Left renal pelvis (tissue), 4 donors: ENCODE results near the gene NHS. TPM values are rescaled to one million over a fixed set of nuclear protein-coding genes. Genes with fewer than 3 reads are reported as not detected.
"Not testable (repeated sequence)": the region's sequence is repeated elsewhere in the genome, so short reads cannot be mapped to it uniquely, and the experiment has no call there.

Experiments used
- DNase-seq, 4 donors: peaks; one replicate each; pipeline ENCODE4 v3.0.0-alpha.2; 2013; ENCODE audit warnings: low read depth in 4 of 4, low spot score in 3 of 4
- polyA plus RNA-seq, 4 donors: library from polyadenylated mRNA; unstranded; fragments of 120-200 nt; gene quantifications; one replicate each; pipeline ENCODE4 v1.2.1, GENCODE V29; 2013; ENCODE audit not compliant: insufficient read length in 4 of 4

NHS gene
- polyA plus RNA-seq, 4 donors = 15.5 to 20.0 (median 19.0) TPM

DNA sequence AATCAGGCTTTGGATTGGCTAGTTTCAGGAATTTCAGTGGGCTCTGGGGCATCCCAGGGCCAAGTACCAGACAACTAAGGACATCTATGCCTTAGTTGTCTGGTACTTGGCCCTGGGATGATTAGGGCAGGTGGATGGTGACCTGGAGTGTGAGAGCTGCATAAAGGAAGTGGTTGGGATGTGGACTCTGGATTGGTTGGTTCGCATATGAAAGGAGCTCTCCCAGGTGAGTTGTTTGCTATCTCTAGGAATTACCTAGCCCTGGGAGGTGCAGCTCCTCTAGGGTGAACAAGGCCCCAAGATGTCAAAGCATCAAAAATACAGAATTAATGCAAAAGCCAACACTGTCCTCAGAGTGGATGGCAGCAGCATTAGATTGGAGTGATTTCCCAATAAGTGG, 109.6 kb downstream of the NHS start:
- no peak for DNase-seq

DNA sequence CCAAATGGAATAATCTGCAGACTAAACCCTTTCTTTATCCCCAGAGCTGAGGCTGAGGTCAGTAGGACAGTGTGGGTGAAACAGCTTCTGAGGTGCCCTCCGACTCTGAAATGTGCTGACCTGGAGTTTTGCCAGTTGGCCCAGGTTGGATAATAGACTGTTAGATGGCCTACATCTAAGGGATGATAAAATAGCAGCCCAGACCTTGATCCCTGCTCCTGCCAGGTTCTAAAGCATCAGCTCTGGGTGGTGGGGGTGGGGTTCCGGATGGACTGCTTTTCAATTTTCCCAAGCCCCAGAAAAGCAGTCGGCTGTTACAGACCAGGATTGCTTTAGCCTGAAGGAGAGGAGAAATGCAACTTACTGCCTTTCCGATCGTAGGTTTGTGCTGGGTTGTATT, 110.4 kb downstream of the NHS start:
- DNase-seq = no peak

DNA sequence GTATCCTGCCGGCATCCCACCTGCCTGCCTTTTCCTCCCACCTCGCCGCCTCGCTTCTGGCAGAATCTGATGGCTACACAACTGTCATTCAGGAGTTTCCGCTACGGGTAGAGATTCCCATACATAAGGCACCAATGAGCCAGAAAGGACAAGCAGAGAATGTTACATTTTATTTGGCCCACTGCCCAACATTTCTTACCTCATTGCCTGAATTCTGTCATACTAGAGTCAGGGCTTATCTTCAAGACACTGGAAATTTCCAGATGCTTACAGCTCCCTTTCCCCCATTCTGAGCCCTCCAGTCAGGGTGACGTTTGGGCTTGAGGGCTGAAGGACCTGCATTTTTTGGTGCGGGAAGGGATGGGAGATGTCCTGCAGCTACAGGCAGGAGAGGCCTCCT, 113.0 kb downstream of the NHS start:
- no peak for DNase-seq

DNA sequence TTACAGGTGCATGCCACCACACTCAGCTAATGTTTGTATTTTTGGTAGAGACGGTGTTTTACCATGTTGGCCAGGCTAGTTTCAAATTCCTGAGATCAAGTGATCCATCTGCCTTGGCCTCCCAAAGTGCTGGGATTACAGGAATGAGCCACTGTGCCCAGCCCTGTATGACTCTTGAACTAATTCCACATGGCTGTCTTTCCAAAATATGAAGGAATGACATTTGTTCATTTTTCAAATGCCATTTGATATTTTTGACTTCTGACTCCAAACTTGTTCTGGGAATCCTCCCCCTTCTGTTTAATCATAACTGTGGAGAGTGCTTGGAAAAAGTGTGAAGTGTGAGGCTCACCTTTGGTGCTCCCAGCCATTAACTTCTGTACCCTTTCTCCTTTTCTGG, 119.2 kb downstream of the NHS start:
- DNase-seq = no peak

DNA sequence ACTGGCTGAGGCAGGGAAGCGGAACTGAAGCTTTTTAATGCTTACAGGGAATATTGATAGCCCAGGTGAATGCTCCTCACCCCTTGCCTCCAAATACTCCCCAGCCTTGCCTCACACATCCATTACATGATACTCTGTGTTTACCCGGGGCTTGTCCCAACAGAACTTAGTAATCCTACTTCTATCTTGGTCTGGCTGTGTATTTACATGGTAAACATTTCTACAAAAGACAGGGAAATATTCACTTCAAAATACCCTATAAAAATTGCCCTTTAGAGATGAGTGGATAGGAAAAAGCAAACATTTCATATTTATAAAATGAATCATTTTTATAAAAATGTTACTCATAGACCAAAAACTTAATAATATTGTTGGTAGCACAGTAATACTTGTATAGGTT, 120.1 kb downstream of the NHS start:
- DNase-seq = no peak

DNA sequence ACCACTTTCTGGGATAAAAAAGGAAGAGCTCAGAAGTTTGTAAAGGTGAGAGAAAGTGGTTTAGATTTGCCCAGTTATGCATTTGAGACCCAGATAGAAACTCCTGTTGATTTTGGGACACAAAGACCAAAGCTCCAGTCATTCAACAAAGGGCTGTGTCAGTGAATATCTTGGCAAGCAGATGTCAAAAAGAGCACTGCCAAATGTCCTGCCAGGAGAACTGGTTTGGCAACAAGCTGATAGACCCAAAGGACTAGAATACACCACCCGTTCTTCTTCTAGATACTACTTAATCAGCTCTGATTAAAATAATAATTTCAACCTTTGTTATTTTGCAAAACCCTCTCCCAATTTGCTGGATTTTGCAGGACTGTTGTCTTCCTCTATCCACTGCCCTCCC, 121.4 kb downstream of the NHS start:
- no peak for DNase-seq

DNA sequence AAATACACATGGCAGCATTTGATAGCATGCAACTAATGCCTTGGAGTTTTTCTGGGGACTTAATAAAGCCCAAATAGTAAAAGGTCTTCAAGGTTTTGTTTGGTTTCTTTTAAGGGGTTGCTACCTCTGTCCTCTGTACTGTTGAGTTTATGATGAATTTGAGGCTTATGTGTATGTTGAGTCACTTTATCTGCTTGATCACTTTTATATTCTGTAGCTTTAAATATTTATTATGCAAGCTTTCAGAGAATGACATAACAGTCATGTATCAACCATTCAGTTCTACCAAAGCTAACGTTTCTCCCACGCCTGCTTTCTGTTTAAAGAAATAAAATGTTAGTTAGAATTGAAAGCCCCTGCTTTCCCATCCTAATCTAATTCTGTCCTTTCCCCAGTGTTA, 122.2 kb downstream of the NHS start:
- DNase-seq = no peak

DNA sequence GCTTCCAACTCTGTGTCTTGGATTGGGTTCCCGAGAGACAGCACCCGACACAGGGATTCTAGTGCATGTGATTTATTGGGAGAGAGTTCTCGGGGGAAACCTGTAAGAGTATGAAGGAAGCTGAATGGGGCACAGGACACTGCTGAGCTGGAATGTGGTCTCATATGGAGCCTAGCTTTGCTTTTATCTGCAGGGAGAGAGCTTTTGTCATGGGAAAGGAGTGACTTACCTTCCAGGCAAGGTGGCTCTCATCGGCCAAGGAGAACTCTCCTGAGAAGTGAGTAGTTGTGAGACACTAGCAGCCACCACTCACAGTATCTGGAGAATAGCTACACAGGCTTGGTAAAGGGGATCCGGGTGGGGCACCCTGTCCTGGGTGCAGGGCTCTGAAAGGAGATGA, 124.5 kb downstream of the NHS start:
- DNase-seq = no peak

DNA sequence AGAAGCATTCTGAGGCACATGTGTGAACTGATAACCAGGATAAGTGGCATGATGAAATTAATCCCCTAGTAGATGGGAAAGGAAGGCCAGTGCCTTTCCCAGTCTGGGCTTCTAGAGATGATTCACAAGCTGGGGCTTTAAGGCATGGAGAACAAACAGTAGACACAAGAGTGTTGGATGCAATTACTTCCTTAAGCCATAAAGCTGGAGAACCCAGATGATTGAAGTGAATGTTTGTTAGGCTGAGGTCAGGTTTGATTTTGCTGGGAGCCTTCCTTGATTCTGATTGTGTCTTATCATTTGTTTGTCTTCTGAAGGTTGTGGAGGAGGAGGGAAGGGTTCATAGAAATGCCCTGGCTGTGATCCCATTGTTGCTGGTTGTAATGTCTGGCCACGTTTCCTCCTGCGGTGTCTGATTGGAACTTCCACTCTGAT, 125.2 kb downstream of the NHS start:
- no peak for DNase-seq

DNA sequence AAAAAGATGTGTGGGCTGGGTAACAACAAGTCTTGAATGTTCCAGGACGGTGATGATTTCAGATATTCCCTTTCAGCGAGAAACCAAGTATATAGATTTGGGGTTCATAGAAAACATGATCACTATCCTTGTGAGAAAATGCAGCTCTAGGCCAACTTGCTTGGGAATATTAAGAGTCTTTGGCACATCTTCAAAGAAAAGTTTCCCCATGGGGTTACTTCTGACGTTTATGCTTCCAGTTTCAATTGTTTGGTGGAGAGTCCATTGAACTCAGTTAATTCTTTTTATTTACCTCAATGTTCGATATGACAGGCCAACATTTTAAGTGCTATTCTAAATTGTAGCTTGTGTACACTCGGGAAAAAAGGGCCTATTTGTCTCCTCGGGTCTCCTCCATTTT, 126.7 kb downstream of the NHS start:
- no peak for DNase-seq

DNA sequence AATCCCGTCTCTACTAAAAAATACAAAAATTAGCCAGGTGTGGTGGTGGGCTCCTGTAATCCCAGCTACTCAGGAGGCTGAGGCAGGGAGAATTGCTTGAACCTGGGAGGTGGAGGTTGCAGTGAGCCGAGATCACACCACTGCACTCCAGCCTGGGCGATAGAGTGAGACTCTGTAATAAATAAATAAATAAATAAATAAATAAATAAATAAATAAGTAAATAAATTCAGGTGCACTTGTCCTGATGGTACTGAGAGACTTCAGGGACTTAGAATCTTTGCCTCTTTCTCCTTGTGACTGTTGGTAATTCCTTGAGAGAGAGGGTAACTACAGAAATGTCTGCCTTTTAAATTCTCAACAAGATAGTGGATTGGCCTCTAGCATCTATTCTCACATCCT, 131.4 kb downstream of the NHS start:
- DNase-seq = not testable (repeated sequence)

DNA sequence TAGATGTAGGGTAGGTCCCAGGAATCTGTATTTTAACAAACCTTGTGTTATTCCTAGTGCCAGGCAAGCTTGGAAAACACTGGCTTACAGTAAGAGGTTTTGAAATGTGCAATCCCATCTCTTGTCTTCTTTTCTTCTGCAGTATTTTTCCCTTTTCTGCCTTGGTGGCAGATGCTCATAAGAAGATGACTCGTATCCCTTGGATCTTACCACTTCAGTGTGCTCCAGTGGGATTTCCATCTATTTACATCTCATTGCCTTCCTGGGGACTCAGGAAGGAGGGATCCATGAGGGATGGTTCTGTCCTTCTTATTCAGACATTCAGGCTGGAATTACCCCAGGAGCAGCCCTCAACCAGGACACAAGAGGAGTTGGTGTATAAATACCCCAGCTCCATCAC, 136.6 kb downstream of the NHS start:
- no peak for DNase-seq

DNA sequence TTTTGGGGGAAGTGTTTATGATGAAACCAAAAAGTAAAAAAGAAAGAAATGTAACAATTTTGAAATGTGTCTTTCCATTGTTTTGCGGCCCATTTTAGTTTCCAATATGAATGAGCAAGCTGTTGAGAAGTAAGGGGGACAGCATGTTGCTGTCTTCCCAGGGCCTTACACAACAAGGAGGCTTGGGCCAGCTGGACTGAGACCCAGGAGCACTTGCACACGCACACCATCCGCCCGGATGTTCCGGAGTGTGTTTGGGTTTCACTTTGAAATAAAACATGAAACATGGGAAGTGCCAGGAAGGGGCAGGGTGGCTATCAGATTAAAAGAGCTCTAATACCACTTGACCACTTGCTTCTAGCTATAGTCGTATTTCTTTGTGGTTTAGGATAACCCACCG, 144.4 kb downstream of the NHS start:
- no peak for DNase-seq

DNA sequence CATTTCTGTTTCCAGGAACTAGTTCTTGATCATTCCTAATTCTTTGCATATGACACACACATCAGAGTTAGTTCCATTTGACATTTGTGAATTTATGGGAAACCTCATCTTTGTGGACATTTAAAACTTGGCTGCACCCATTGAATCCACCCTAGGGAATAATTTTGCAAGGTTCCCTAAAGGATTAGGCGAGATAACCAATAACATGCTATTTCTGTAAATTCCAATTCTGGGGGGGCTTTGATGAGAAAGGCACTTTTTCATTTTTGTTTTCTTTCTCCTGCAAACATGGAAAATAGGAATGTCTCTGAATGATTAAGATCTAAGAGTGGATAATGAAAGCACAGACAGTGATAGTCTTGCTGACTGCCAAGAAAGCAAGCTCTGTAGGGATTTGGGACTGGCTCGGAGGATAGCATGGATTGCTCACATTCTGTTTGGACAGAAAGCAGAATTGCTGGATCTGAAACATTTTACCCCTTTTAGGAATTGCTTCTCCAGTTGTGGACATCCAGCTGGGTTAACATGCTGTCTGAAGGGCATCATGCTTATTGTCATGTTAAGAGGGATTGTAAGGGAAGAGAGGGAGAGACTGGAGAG, 145.1 kb downstream of the NHS start:
- no peak for DNase-seq

DNA sequence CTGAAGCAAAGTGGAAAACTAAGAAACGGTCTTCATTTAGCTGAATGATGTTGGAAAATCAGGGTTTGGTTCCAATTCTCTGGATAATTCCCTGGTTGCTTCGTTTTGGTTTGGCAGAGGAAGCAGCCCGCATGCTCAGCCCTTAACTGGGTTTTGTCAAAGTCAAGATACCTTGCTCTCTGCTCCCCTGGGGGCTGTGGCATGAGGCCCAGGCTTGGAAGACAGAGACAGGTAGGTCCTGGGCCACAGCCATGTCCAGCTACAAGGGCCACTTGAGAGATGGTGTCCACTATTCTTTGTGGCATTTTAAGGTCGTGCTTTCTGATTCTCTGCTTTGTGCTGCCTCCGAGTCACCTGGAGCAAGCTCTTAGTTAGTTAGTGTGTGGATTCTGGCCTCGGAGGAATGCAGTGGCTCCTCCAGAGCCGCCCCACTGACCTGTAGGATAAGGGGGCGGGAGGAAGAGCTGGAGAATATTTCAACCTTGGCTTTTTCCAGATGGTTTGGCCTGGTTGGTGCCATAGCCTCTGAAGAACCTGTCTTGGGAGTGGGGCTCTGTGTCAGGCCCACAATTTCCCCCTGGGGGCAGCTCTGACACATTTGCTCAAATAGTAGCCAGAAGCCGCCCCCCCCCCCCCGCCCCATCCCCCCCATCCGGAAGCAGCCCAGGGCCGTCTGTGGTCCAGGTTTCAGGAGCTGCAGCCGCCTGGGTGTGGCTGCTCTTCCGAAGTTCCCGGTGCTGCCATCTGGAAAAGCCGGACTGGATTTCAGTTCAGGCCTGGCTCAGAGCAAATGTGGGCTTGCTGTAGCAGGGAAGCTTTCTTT, 147.1 kb downstream of the NHS start:
- DNase-seq = no peak

DNA sequence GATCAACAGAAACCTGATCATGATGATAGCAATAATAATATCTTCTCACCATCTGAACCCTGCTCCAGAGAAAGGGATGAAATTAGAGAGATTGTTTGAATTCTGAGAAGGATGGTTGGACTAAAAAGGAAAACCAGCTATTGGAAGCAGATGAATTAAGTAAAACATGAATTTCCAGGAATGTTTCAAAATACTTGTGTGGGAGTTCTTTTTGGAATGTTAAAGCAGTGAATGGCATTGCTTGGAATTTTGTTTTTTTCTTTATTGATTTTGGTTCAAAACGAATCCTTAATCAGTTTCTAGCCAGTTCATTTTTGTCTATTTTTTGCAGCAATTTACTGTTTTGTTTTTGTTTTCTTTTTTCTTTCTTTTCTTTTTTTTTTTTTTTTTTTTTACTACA, 150.3 kb downstream of the NHS start:
- no peak for DNase-seq

DNA sequence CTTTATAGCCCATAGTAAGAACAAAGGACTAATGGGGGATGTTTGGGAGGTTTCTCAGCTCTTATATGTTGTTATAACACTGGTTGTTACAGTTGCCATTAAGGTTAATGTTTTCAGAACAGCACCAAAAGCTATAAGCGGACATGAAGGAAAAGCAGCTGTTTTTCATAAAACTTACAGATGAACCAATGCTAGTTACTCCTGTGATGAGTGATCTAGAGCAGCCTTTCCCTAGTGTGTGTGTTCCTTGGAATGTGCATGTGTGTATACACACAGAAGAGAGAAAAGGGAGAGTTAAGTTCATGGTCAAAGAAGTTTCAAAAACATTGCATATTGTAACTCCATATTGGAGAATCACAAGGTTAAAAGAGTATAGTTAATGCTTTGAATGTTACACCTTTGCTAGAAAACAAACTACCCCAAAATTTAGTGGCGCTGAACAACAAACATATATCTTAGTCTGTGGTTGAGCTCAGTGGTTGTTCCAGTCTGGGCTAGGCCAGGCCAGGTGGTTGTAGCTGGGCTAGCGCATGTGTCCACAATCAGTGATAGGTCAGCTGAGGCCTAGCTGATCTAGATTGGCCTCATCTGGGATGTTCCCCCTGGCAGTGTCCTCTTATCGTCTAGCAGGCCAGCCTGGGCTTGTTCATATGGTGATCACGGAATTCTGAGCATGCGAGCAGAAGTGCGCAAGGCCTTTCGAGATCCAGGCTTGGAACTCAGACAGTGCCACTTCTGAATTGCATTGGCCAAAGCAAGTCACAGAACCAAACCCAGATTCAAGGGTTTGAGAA, 151.0 kb downstream of the NHS start:
- no peak for DNase-seq

DNA sequence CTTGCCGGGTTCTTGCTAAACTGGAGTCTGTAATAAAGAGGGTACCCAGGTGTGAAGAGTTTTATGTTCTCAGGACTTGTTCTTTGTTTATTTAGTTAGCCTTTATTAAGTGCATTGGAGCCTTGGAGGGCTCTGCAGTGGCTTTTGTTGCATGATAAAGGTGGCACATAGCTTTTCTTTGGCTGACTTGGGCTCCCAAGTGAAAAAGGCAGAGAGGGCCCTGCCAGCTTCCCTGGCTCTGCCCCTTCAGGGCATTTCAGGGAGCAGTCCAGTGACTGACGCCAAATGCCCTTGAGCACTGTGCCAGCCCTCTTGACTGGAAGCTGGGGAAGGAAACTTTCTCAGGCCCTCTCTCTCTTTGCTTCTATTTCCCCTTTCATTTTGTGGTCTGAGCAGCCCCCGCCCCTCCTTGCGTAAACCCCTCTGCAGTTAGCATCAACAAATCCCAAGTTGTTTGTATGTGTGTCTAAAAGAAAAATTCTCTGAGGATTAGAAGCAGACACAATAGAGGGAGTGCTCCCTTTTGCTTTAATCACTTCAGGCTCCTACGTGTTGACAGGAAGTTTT, 152.2 kb downstream of the NHS start:
- no peak for DNase-seq

DNA sequence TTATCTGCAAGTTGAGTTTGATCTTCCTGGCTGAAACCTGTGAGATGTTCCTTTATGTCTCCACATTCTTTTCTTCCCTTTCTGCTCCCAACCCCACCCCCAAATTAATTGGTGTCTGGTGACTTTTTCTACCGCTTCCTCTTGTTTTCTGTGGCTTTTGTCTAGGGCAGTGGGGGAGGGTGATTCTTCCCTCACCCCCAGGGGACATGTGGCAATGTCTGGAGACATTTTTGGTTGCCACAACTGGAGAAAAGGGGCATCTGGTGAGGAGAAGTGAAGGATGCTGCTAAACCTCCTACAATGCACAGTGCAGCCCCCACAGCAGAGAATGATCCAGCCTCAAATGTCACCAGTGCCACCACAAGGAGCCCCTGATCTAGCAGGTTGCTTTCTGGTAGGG, 152.9 kb downstream of the NHS start:
- DNase-seq = no peak

DNA sequence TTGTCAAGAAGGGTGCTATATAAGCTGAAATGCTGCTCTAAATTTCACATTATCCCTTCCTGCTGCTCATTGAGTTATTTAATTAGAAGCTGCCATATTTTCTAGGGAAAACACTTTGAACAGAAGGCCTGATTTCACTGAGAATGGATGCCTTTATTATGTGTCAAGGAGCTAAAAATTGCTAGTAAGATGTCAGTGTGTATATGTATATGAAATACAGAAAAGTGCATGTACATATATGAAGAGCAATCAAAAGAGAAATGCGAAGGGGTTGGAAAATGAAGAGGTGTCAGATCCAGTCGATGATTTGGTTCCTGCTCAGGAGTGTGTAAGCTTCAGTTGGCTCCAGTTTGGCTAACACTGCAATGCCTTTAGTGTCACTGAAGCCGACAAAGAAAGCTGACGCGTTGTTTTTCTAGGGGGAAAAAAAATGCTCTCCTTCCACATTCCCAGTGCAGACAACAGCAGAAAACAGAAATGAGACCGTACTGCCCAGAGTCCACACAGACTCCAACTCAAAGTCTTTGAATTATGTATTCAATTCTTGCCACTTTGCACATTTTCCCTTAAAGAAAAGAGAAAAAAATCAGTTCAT, 154.2 kb downstream of the NHS start:
- no peak for DNase-seq

DNA sequence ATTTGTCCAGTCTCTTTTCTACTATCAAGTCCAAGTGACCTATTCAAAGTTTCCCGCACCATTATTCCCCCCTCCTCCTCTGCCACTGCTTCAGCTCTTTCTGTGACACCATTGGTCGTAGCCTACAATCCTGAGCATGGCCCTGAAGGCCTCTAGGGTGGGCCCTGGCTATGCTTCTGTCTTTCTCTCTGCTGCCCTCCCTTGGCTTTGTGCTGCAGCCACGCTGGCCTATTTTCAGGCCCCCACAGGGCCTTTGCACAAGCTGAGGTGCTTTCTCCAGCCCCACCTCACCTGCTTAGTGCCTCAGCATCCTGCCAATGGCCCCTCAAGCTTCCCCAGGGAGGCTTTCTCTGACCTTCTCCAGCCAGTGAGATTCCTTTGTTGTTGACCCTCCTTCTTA, 156.5 kb downstream of the NHS start:
- no peak for DNase-seq
